HG03565 (cell line): ENCODE results near the gene SPRY1.
A peak's percentile ranks its signal among the peaks of the same experiment; 100 is the strongest.

Experiments
- ATAC-seq: cut with Tn5 transposase; IDR thresholded peaks from one replicate; pipeline ENCODE4 v1.9.1; 2021; ENCODE audit warnings: mild to moderate bottlenecking, moderate library complexity; ENCODE audit not compliant: unreplicated experiment

SPRY1 gene

DNA sequence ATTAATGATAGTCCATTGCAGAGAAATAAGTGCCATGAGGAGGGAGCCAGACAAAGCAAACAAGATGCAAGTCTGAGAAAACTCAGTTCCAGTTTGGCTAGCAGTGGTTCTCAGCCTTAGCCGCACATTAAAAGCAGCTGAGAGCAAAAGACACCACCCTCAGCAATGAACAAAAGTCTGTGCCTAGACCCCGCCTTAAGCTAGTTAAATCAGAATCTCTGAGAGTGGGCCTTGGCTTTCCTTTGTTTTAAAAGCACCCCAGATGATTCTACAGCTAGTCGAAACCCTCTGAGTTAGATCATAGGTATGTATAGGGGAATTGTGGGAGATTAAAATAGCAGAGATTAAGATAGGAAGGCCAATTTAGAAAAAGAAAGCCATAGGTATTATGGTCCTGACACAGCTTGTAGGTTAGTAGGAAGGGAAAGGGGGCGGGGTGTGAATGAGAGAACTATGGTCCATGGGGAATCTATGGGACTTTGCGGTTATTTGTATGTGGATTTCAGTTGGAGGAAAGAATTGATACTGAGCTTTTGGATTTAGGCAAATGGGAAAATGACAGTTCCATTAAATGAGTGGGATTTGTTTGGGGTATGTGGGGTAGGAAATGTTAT, 12.0 kb downstream of the SPRY1 start:
- no peak for ATAC-seq

DNA sequence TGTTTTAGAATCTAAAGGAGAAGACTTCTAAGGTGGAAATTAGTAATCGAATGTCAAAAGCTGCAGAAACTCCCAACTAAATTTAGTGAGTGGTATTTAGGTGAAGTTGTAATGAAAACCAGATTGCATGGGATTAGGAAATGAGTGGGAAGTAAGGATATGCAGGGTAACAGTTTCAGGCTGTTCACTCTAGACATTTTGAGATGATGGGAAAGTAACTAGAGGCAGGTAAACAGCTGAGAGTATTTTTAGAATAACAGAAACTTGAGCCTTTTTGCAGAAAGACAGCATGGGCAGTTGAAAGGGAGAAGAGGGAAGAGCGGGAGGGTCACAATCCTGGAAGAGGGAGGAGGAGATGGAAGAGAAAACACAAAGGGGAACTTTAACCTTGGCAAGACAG, 12.7 kb downstream of the SPRY1 start:
- no peak for ATAC-seq

DNA sequence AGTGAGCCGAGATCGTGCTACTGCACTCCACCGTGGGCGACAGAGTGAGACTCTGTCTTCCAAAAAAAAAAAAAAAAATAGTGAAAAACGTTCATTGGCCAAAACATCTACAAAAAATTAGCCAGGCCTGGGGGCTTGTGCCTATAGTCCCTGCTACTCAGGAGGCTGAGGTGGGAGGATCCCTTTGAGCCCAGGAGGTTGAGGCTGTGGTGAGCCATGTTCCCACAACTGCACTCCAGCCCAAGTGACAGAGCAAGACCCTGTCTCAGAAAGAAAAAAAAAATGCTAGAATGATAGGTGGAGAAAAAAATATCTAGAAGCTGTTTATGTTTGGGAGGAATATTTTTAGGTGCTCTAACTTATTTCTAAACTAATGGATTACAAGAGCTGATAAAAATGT, 14.9 kb downstream of the SPRY1 start:
- ATAC-seq: no peak

DNA sequence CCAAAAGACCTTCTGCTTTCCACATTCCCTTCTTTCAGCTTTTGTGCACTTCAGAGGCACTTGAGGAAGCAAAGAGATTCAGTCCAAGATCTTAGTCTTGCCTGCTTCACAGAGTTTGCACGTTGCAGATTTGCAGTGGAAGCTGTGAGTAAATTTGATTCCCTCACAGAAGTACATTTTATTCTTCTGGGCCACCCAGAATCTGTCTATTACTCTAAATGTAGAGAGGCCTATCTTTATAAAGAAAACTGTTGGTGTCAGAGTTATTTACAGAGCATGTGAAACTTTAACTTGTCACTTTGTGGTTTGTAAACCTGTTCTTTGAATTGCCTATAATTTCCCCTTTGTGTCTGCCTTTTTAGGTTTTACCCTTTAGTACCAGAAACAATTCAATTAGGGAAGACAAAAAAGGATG, 15.5 kb downstream of the SPRY1 start:
- peak; percentile 83 for ATAC-seq

DNA sequence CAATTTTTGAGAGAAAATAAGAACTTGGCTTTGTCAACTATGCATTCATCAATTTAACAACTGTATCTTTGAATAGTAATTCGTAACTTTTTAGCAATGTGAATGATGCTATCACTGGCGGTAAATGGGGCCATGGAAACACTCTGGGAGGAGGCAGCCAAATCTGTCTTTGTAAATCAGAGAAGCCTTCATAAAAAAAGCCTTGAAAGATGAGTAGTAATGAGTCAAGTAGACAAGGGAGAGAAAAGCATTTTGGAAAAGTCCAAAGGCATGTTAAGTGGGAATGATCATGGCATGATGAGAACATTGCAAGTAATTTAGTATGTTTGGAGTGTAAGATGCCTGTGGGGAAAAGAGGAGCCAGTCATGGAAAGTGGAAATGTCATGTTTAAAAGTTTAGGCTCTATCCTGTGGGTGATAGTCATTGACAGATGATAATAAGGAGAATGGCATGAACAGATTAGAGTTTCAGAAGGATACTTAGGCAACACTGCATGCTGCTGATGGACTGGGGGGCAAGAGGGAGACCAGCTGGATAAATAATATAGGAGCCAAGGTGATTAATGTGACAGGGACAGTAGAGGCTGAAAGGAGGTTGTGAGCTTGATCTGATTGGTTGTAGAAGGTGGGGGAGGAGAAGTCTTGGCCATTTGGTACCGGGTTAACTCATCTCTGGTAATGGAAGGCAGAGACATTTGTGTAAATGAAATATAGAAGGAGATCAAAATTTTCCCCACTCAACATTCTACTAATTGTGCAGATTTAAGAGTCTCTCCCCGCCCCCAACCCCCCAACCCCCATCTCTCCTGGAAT, 16.3 kb downstream of the SPRY1 start:
- ATAC-seq: no peak

DNA sequence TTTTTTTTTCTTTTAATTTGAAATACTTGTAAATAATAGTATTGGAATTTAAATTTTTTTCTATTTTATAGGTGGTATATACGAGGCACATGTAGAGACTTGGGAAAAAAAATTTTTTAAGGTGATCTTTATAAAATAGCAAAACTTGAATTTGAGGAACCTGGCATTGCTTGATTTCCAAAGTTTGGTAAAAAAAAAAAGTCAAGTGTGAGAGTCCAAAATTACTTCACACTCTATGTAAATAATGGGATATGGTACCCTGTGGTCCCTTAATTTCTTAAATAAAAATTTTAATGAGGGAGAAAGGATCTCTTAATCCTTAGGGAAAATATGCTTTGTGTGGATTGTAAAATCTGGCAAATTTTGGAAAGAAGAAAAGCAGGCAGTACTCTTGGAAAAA, 19.0 kb downstream of the SPRY1 start:
- ATAC-seq: no peak

DNA sequence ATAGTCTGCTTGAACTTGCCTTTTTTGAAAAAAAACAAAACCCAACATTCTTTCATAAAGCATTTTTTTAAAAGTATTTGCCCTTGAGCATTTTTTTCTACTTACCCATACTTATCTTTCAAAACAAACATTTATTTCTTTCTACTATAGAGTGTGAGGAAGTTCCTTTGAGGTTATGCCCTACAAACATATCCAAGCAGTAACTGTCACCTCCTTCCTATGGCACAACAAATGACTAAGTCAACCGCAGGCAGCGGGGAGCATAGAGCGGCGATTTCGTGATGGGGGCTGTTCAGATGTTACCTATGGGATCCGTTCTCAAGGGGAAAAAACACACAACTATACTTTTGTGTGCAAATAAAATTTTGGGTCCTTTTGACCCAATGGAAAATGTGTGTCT, 19.4 kb downstream of the SPRY1 start:
- ATAC-seq: no peak

DNA sequence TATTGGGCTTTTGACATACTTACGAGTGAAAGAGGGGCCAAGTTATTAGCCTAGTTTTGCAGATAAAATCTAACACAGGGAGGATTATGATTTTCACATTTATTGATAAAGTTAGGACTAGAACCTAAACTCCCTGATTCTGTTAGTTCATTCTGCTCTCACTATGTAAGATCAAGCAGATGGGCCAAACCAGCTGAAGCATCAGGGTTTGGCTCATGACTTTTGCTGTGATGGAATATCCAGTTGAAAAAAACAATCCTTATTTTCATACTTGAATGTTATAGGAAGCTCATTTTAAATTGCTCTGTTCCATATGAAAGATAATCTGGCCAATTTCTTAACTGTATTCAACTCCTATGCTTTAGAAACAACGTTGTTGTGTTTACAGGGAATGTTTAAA, 21.2 kb downstream of the SPRY1 start:
- ATAC-seq: no peak

DNA sequence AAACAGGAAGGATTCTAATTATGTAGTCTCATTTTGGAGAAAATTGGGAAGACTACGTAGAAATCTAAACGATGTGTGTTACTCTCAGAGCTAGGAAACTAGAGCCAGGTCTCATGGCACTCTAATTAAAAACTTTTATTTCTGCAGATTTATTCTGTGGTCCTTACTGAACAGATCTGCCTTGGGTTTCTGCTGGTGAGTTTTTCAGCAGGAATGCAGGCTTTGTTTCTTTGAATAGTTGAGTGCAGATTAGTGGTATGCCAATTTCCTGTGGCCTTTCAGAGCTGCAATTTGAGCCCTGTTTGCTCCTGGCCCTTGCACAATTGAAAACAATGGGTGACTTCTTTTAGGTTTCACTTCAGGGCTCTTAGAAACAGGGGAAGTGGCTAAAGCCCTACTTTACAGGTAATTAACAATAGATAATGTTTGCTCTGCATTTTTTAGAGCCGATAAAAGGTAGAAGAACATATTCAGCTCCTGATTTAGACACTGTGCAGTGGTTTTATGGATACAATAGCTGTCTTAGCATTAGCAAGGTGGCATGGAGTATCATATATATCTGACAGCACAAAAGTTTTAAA, 21.8 kb downstream of the SPRY1 start:
- peak; percentile 67 for ATAC-seq

DNA sequence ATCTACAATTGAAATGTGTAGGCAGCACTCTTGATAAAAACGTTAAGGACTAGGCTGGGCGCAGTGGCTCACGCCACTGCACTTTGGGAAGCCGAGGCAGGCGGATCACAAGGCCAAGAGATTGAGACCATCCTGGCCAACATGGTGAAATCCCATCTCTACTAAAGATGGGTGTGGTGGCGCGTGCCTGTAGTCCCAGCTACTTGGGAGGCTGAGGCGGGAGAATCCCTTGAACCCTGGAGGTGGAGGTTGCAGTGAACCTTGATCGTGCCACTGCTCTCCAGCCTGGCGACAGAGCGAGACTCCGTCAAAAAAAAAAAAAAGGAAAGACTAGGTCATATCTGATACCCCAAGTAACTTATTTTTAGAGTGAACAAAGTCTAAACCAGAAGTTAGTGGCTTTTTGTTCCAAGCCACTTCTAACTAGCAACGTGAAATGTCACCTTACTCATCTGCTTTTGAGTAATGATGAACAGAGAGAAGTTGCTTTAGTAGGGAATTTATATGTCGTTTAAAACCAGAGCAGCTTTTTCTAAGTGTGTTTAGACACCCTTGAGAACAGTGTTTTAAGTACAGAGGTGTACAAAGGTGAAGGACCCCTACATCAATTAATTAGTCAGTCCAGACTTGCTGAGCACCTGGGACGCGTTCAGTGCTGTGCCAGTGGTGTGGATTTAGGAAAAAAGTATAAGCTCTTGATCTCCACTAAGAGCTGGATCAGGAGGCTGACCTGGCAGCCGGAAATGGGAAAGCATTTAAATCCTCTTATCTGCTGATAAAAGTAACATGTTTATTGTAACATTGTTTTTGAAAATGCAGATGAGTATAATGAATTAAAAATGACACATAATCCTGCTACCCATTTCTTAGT, 23.5 kb downstream of the SPRY1 start:
- no peak for ATAC-seq

DNA sequence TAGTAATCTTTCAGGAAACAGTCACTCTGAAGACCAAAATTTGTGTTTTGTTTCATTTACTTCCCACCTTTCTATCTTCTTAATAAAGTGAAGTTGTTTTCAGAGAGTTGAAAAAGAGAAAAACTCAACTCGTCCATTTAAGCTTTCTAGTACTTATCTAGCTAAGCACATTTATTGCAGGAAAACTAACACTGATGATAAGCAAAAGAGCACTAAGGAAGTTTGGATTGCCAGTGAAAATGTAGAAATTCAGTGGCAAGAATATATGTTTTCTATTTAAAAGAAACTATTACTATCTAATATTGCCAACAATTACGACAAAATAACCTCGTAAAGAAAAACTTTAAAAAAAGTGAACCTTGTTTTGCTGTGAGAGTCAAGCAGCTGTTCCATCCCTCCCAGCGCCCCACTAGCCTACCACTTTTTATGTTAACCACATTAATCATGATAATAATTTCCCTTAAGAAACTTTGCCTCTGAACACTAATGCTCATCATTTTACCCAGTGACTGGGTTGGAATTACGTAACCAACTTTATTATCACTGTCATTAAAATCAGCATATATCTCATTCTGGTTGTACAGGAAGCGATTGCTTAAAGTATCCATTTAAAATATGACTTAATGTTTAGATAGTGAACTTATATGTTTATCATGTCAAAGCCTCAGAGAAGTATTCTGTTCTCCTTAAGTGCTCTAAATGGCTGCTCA, 24.8 kb downstream of the SPRY1 start:
- no peak for ATAC-seq

DNA sequence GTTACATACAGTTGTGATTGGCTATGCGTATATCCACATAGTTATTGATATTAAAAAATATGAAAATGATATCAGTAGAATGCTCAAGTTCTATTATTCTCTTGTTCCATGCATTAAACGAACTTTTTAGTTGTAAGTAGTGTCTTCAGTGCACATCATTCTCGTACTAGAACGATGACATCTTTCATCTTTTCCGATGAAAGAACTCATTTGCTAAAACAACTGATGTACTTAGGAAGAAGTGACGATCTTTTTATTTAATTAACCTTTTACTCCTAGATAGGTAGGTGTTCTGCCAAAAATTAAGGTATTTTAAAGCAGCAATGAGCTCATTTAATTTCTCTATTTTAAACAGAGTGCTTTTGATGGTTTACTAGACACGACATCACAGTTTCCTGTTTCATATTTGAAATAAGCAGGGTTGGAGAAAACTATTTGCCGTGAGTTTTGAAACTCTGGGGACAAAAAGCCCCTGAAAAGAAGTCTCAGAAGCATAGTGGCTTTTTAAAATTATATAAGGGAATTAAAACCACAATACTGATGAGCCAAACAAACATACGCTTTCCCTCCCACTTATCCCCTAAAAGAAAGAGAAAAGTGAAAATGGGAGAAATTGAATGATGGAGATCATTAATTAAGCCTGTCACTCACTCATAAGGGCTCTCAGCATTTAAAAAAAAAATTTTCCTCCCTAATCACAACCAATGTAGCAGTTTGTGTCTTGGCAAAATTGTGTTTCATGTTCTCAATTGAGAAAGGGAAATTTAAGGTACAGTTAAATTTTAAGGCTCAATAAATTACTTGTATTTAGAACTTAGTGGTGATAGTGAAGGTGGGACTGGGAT, 25.6 kb downstream of the SPRY1 start:
- ATAC-seq: no peak

DNA sequence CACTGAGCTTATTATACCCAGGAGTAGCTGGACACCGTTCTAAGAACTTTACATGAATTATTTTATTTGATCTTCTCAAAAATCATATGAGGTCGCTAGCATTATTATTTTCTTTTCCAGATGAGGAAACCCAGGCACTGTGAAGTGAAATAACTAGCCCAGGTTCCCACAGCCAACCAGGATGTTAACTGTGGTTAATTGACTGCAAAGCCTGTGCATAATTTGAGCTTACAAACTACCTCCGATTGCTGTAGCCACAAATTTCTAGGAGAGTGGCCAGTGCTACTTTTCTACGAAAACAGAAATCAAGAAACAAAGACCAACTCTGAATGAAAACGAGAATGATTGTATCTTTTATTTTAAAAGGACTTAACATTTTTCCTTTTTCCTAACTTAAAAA, 27.2 kb downstream of the SPRY1 start:
- ATAC-seq: no peak

DNA sequence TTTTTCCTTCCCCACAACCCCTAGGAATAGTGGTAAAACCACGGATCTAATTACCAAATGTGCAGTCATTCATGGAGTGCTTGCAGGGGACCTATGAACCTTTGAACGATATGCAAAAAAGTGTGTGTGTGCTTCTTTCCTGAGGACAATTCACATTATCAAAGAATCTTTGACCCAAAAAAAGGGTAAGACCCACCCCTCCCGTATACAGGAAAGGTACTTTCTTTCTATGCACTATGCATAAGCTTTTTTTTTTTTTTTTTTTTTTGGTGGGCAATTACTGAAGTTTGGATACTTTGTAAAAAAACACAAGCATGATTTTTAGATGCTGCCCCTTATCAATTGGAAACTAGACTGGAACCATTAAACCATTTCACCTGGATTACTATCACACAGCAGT, 31.4 kb downstream of the SPRY1 start:
- no peak for ATAC-seq

DNA sequence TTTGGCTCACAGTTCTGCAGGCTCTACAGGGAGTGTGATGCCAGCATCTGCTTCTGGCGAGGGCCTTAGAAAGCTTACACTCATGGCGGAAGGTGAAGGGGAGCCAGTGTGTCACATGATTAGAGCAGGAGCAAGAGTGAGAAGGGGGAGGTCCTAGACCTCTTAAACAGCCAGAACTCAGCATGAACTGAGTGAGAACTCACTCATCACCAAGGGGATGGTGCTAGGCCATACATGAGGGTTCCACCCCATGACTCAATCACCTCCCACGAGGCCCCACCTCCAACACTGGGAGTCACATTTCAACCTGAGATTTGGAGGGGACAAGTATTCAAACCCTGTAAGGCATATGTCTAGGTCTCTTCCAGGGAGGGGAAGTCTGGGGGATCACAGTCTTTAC, 33.4 kb downstream of the SPRY1 start:
- ATAC-seq: no peak

DNA sequence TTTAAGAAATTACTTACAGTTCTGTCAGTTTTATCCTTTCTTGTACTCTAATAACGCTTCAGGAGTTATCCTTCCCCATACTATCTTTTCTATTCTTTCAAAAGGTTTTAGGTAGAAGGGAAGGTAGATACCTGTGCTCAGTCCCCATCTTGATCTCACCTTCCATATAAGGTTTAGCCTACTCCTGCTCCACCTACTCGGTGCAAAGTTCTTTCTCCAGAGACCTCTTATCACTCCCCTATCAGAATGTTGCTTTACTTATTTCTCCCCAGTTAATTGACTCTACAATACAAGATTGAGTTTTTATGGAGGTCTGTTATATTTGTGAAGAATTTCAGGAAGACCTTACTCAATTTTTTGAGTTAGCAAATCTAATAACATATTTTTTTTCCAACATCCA, 33.9 kb downstream of the SPRY1 start:
- no peak for ATAC-seq

DNA sequence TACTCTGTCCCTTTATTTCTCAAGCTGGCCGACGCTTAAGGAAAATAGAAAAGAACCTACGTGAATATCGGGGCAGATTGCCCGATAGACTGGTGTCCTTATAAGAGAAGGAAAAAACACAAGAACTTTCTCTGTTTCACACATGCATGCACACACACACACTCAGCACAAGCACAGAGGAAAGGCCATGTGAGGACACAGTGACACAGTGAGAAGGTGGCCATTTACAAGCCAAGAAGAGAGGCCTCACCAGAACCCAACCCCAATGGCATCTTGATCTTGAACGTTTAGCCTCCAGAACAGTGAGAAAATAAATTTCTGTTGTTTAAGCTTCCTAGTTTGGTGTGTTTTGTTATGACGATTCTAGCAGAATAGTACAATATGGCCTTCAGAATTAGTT, 37.0 kb downstream of the SPRY1 start:
- no peak for ATAC-seq

DNA sequence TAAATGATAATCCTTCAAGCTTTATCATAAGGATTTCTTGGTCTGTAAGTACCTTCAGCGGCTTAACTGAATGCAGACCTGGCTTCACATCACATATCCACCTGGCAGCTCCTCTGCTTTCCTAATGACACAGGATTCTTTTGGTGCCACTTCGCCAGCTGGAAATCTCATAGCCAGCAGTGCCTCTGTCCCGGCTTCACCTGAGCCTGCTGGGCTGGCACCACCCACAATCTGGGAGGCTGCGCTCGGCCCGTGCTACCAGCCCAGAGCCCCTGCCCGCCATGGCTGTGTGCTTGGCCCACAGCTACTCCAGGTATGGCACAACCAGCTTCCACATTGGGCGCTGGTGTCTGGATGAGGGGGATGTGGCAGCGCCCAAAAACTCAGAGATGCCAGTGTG, 37.4 kb downstream of the SPRY1 start:
- no peak for ATAC-seq

DNA sequence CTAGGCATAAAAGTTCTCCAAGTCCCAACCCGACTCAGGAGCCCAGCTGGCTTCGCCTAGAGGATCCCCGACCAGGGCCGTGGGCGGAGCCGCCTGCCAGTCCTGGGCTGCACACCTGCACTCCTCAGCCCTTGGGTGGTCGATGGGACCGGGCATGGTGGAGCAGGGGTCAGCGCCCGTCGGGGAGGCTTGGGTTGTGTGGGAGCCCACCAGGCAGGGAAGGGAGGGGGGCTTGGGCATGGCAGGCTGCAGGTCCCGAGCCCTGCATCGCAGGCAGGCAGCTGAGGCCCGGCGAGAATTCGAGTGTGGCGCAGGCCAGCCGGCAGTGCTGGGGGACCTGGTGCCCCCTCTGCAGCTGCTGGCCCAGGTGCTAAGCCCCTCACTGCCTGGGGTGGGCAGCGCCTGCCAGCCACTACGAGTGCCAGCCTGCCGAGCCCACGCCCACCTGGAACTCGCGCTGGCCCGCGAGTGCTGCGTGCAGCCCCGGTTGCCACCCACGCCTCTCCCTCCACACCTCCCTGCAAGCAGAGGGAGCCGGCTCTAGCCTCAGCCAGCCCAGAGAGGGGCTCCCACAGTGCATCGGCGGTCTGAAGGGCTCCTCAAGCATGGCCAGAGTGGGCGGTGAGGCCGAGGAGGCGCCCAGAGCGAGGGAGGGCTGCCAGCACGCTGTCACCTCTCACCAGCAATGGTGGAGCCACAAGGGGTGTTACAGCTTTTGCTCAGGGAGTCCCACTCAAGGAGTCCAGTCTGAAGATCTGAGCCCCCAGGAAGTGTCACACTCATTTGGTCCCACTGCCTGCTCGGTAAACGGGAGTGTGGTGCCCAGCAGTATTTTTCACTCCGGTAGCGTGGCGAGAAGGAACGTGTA, 38.9 kb downstream of the SPRY1 start:
- no peak for ATAC-seq
